ENCODE data around the gene NF1.
"Not testable (repeated sequence)": the region's sequence is repeated elsewhere in the genome, so short reads cannot be mapped to it uniquely, and the experiment has no call there.

The NF1 gene

GRCh38 chr17:31130286-31131224 lies 35.8 kb downstream of the NF1 start:
- no peak for DNase-seq

- DNase-seq = no peak
Observed at GRCh38 chr17:31131299-31131698, 36.5 kb downstream of the NF1 start.

GRCh38 chr17:31132977-31133376 lies 38.2 kb downstream of the NF1 start:
- no peak for DNase-seq

- no peak for DNase-seq
Observed at GRCh38 chr17:31134576-31134975, 39.8 kb downstream of the NF1 start.

GRCh38 chr17:31136319-31136718 lies 41.5 kb downstream of the NF1 start:
- no peak for DNase-seq

GRCh38 chr17:31140111-31140510 lies 45.3 kb downstream of the NF1 start:
- DNase-seq = no peak

- DNase-seq = no peak
Observed at GRCh38 chr17:31144428-31144827, 49.7 kb downstream of the NF1 start.

GRCh38 chr17:31144836-31145235 lies 50.1 kb downstream of the NF1 start:
- DNase-seq = no peak

- no peak for DNase-seq
Observed at GRCh38 chr17:31147507-31148202, 52.9 kb downstream of the NF1 start.

- no peak for DNase-seq
Observed at GRCh38 chr17:31148205-31148604, 53.4 kb downstream of the NF1 start.

GRCh38 chr17:31152271-31152670 lies 57.5 kb downstream of the NF1 start:
- DNase-seq = no peak

- no peak for DNase-seq
Observed at GRCh38 chr17:31155208-31155810, 60.5 kb downstream of the NF1 start.

- no peak for DNase-seq
Observed at GRCh38 chr17:31156326-31156725, 61.5 kb downstream of the NF1 start.

- not testable (repeated sequence) for DNase-seq
Observed at GRCh38 chr17:31156864-31157263, 62.1 kb downstream of the NF1 start.

- no peak for DNase-seq
Observed at GRCh38 chr17:31158746-31159377, 64.1 kb downstream of the NF1 start.

- no peak for DNase-seq
Observed at GRCh38 chr17:31163091-31163781, 68.5 kb downstream of the NF1 start.

GRCh38 chr17:31167111-31167510 lies 72.3 kb downstream of the NF1 start:
- no peak for DNase-seq

- no peak for DNase-seq
Observed at GRCh38 chr17:31171701-31172100, 76.9 kb downstream of the NF1 start.

GRCh38 chr17:31172388-31172787 lies 77.6 kb downstream of the NF1 start:
- DNase-seq = no peak

GRCh38 chr17:31174215-31174614 lies 79.4 kb downstream of the NF1 start:
- DNase-seq = no peak

- DNase-seq = no peak
Observed at GRCh38 chr17:31175237-31175636, 80.5 kb downstream of the NF1 start.

- not testable (repeated sequence) for DNase-seq
Observed at GRCh38 chr17:31176143-31176542, 81.4 kb downstream of the NF1 start.

- DNase-seq = not testable (repeated sequence)
Observed at GRCh38 chr17:31178951-31179350, 84.2 kb downstream of the NF1 start.
